GM12892 (cell line): Measurements from ENCODE around the gene UROD.
A peak's percentile ranks its signal among the peaks of the same experiment; 100 is the strongest.

Source experiments
- DNase-seq: peaks from one replicate; pipeline ENCODE4 v3.0.0; 2011; ENCODE audit not compliant: insufficient read length
- FAIRE-seq: peaks from 2 replicates; lab custom pipeline; 2011; peaks lifted over from hg19 to GRCh38; lab: Jason Lieb, UNC
- POLR2A ChIP-seq: IDR thresholded peaks from 2 replicates; pipeline ENCODE4 v1.6.1; 2011; ENCODE audit warnings: low read depth, low read length, control low read depth
- POLR2AphosphoS5 ChIP-seq: IDR thresholded peaks from 2 replicates; pipeline ENCODE4 v1.6.1; 2011; ENCODE audit warnings: low read depth, low read length, control low read depth
- TAF1 ChIP-seq: IDR thresholded peaks from 2 replicates; pipeline ENCODE4 v1.6.1; 2011; ENCODE audit warnings: low read depth, mild to moderate bottlenecking, control low read depth, low read length, borderline replicate concordance

The UROD gene

DNA sequence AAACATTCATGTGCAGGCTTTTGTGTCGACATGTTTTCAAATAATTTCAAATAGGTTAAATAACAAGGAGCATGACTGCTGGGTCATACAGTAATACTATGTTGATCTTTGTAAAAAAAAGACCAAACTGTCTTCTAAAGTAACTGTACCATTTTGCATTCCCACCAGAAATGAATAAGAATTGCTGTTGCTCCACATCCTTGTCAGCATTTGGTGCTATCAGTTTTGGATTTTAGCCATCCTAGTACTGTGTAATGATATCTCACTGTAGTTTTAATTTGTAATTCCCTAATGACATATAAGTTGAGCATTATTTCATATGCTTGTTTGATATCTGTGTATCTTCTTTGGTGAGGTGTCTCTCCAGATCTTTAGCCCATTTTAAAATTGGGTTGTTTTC, 11.6 kb downstream of the UROD start:
- no peak for TF ChIP-seq POLR2AphosphoS5
- no peak for TF ChIP-seq POLR2A
- no peak for TF ChIP-seq TAF1
- FAIRE-seq: no peak
- no peak for DNase-seq

- TF ChIP-seq POLR2A: no peak
- FAIRE-seq: no peak
- no peak for DNase-seq
Measured at GRCh38 chr1:45026446-45026845, 14.4 kb downstream of the UROD start.

DNA sequence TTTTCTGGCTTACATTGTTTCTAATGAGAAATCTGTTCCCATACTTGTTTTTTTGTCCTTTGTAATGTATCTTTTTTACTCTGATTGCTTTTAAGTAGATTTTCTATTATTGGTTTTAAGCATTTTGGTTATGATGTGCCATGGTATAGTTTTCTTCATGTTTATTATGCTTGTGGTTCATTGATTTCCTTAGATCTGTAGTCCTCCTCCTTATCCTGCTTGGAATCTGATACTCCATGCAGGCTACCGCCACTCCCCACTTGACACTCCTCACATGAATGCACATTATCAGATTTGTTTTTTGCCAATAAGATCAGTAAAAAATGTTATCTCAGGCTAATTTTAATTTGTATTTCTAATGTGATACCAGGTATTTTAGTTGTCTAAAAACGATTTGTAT, 20.8 kb downstream of the UROD start:
- no peak for TF ChIP-seq POLR2A
- no peak for DNase-seq
- FAIRE-seq: no peak

- FAIRE-seq: no peak
- TF ChIP-seq TAF1 (no peak), POLR2AphosphoS5 (no peak), POLR2A (no peak)
- peak; percentile 40 for DNase-seq
Measured at GRCh38 chr1:45033356-45033755, 21.3 kb downstream of the UROD start.

GRCh38 chr1:45035631-45036301, 23.7 kb downstream of the UROD start:
- DNase-seq (no peak), FAIRE-seq (no peak)
- TF ChIP-seq POLR2A: no peak

- FAIRE-seq: no peak
- TF ChIP-seq POLR2A (no peak), POLR2AphosphoS5 (no peak), TAF1 (no peak)
Measured at GRCh38 chr1:45037456-45037855, 25.4 kb downstream of the UROD start.

DNA sequence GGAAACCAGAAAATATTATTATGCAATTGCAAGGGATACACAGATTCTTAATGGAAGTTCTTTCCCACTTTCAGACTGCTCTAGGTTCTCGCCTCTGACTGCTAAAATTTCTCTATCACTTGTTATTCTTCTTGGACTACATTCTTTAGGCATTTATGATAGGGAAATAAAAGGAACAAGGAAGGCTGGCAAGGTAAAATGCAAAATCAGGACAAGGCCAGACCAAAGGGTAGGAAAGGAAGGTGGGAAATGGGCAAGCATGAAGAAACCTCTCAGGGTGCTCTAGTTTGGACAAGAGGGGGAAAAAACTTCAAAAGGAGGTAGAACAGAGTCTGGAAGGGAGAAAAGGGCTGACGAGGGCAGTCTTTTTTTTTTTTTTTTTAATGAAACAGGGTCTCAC, 26.2 kb downstream of the UROD start:
- FAIRE-seq (no peak), DNase-seq (no peak)
- TF ChIP-seq TAF1 (no peak), POLR2A (no peak), POLR2AphosphoS5 (no peak)

More at GRCh38 chr1:45037456-45037855, 25.4 kb downstream of the UROD start:
- no peak for DNase-seq

- DNase-seq (no peak), FAIRE-seq (no peak)
- no peak for TF ChIP-seq TAF1
- TF ChIP-seq POLR2AphosphoS5: no peak
- no peak for TF ChIP-seq POLR2A
Measured at GRCh38 chr1:45038661-45039364, 26.8 kb downstream of the UROD start.

- FAIRE-seq (no peak), DNase-seq (no peak)
- no peak for TF ChIP-seq POLR2A
- no peak for TF ChIP-seq POLR2AphosphoS5
- TF ChIP-seq TAF1: no peak
Measured at GRCh38 chr1:45040297-45040696, 28.2 kb downstream of the UROD start.

DNA sequence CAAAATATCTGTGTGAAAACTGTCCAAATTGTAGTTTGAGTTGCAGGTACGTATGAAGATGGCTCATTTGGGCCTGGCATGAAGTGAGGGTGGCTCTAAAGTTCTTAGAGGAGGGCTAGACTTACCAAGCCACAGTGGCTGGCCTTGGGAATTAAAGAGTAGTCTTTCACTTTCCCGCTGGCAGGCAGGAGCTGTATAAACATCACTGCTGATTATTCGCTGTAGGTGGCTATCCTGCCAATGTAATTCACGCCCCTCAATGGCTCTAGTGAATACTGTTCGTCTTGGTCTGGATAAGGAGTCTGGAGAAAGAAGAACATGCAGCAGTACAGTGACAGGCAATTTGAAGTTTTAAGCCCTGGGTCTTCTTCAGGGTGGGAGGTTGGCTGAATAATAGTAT, 31.0 kb downstream of the UROD start:
- TF ChIP-seq POLR2AphosphoS5: no peak
- no peak for TF ChIP-seq TAF1
- no peak for TF ChIP-seq POLR2A
- no peak for DNase-seq
- no peak for FAIRE-seq

DNA sequence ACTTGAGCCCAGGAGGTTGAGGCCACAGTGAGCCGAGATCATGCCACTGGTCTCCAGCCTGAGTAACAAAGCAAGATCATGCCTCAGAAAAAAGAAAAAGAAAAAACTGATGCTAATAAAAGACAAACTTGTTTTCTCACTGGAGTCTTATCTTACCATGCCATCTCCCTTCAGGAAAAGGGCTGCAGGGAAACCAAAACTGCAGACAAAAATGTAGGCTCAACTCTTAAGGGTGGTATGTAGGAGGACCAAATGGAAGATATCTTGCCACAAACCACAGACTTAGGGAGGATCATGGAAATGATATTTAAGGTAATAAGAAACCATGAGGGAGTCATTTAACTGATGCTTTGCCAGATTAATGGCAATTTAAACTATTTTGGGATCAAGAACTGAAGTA, 32.9 kb downstream of the UROD start:
- DNase-seq (no peak), FAIRE-seq (no peak)
- TF ChIP-seq TAF1 (no peak), POLR2A (no peak)

- TF ChIP-seq TAF1: no peak
- TF ChIP-seq POLR2A: no peak
- no peak for TF ChIP-seq POLR2AphosphoS5
- DNase-seq (no peak), FAIRE-seq (no peak)
Measured at GRCh38 chr1:45047032-45047431, 35.0 kb downstream of the UROD start.
